Esophagus squamous epithelium (tissue), 5 donors: ENCODE measurements around the gene RUNX1. TPM values are rescaled to one million over a fixed set of nuclear protein-coding genes. Genes with fewer than 3 reads are reported as not detected.

ENCODE experiments used
- DNase-seq: peaks from one replicate; lab custom pipeline; 2025; lab: John Stamatoyannopoulos, UW
- H3K27ac ChIP-seq, 4 donors: fragments of 200-600 bp; sonication (generic); one replicate each; pipeline ENCODE4 v1.5.1; 2016 to 2019; ENCODE audit warnings: mild to moderate bottlenecking in 1 of 4
- H3K27me3 ChIP-seq, 4 donors: fragments of 200-600 bp; sonication (generic); 1 replicate in 3 of 4; 2 replicates in 1 of 4; pipeline versions ENCODE4 v1.5.1 to v1.6.0; 2017 to 2021; ENCODE audit warnings: antibody characterized with exemption in 1 of 4
- H3K36me3 ChIP-seq, 3 donors: fragments of 200-600 bp; sonication (generic); one replicate each; pipeline ENCODE4 v1.5.1; 2016 to 2019
- H3K4me1 ChIP-seq, 3 donors: fragments of 200-600 bp; sonication (generic); one replicate each; pipeline ENCODE4 v1.5.1; 2017 to 2019
- H3K4me3 ChIP-seq, 4 donors: fragments of 200-600 bp; sonication (generic); 1 replicate in 3 of 4; 2 replicates in 1 of 4; pipeline ENCODE4 v1.5.1; 2016 to 2019; ENCODE audit warnings: mild to moderate bottlenecking in 2 of 4, moderate library complexity in 1 of 4
- H3K9me3 ChIP-seq, 3 donors: fragments of 200-600 bp; sonication (generic); one replicate each; pipeline ENCODE4 v1.5.1; 2016 to 2019
- POLR2A ChIP-seq, 4 donors: fragments of 450-650 bp; IDR thresholded peaks; one replicate each; pipeline ENCODE4 v1.6.1; 2017; ENCODE audit warnings: antibody characterized with exemption in 4 of 4, mild to moderate bottlenecking in 4 of 4, moderate library complexity in 3 of 4
- WGBS, 2 donors: methylation state at CpG; one replicate each; pipeline ENCODE4 v1.1.5; 2018; 5-methylcytosine and 5-hydroxymethylcytosine counted together
- intact Hi-C: fragments of 100-400 bp; cut with DNase I; formaldehyde crosslinking; loops from one replicate; pipeline ENCODE4 v1.15.0; 2022
- total RNA-seq, 4 donors: library from RNA; depleted of rRNA; stranded (reverse); fragments of >200 nt; gene quantifications; one replicate each; pipeline ENCODE4 v1.1.0, GENCODE V29; 2016
- TF ChIP-seq, protein P1 (sequence below), 6 experiments: fragments of 450-650 bp in 4 of 6; fragments of 200-600 bp in 2 of 6; sonication (generic) in 2 of 6; IDR thresholded peaks; one replicate each; pipeline ENCODE4 v1.5.1; 2016 to 2019; ENCODE audit warnings: antibody characterized with exemption in 6 of 6, mild to moderate bottlenecking in 4 of 6, moderate library complexity in 4 of 6
- donor health status: DM: yes; HTN: yes; CAD: no.

Gene RUNX1
- total RNA-seq, 4 donors from 2014 or later: 8.2 to 25.4 (median 18.3) TPM

DNA sequence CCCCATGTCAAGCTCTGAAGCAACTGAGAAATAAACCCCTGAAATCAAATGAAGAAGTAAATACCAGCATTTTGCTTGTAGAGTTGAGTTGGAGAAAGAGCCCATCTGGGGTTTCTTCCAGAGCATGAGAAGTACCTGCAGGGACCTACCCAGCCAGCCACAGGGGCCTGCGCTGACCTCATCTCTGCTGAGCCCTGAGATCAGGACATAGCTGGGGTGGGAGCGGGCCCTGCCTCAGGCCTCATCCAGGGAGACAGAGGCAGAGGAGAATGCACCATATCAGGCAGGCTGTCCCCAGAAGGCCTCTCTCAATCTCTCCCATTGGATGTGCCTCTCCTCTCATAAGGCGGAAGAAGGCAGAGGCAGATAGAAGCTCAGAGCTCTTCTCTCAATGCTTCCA is 27.6 kb downstream of the RUNX1 start:
- no peak for DNase-seq
- Histone ChIP-seq H3K4me1 (peaks cover 0 to 22% (median 4%) of the 10 kb centered on the region in 3 donors), H3K9me3 (no peaks in the 10 kb centered on the region), H3K4me3 (no peak overlapping the region), H3K36me3 (no peaks in the 10 kb centered on the region), H3K27me3 (peaks cover 0 to under 1% (median 0%) of the 10 kb centered on the region in 4 donors), H3K27ac (no peak overlapping the region)
- TF ChIP-seq, protein P1, sequence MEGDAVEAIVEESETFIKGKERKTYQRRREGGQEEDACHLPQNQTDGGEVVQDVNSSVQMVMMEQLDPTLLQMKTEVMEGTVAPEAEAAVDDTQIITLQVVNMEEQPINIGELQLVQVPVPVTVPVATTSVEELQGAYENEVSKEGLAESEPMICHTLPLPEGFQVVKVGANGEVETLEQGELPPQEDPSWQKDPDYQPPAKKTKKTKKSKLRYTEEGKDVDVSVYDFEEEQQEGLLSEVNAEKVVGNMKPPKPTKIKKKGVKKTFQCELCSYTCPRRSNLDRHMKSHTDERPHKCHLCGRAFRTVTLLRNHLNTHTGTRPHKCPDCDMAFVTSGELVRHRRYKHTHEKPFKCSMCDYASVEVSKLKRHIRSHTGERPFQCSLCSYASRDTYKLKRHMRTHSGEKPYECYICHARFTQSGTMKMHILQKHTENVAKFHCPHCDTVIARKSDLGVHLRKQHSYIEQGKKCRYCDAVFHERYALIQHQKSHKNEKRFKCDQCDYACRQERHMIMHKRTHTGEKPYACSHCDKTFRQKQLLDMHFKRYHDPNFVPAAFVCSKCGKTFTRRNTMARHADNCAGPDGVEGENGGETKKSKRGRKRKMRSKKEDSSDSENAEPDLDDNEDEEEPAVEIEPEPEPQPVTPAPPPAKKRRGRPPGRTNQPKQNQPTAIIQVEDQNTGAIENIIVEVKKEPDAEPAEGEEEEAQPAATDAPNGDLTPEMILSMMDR (IDR thresholded peaks at IDR 0.05): no peak
- no peak for TF ChIP-seq POLR2A (IDR thresholded peaks at IDR 0.05)
- intact Hi-C loops: no loop called here
- WGBS, 2 donors: 92 to 96% methylated on average over 2 of the region's 3 CpGs

DNA sequence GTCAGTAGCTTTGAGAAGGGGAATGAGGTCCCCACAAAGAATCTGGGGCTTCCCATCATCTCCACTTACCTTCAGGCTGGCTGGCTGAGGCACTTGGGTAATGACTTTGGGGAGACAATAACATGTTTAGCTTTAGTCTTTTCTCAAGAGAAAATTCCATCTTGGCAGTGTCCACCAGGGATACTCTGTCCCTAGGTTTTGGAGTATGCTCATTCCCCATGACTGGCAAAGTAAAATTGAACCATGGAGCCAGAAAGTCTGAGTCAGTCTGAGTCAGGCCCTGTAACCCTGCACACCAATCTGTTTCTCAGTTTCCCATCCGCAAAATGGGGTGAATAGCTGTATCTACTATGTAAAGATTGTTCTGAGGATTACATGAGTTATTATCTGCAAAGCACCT is 28.2 kb downstream of the RUNX1 start:
- H3K4me3 ChIP-seq: no peak overlapping the region
- DNase-seq: no peak
- H3K9me3 ChIP-seq: no peaks in the 10 kb centered on the region
- H3K4me1 ChIP-seq: peaks cover 0 to 21% (median 4%) of the 10 kb centered on the region in 3 donors
- no peaks in the 10 kb centered on the region for H3K36me3 ChIP-seq
- 55 to 64% methylated on average over 1 of the region's 1 CpG for WGBS, 2 donors
- H3K27me3 ChIP-seq: no peaks in the 10 kb centered on the region
- intact Hi-C loops: no loop called here
- no peak overlapping the region for H3K27ac ChIP-seq
- TF ChIP-seq, protein P1 (IDR thresholded peaks at IDR 0.05): no peak

DNA sequence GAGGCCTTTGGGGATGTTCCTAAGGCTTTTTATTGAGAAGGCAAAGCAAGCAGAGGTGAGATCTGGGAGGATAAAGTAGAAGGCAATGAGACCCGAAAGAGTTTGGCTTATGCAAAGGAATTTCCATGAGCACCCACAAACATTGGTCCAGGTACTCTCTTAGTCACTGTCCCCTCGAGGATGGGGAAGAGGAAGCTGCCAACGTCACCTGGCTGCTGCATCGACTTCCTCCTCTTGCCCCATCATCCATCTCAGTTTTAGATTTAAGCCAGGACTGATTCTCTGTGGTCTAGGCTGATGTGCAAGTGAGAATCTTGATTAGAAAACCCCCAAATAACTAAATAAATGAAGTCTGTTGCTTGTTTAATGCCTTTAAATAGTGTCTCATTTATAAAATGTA is 28.7 kb downstream of the RUNX1 start:
- no peak for DNase-seq
- TF ChIP-seq POLR2A (IDR thresholded peaks at IDR 0.05): no peak
- TF ChIP-seq, protein P1 (IDR thresholded peaks at IDR 0.05): no peak
- H3K36me3 ChIP-seq: no peaks in the 10 kb centered on the region
- peaks cover 0 to 21% (median 4%) of the 10 kb centered on the region in 3 donors for H3K4me1 ChIP-seq
- WGBS, 2 donors: 45 to 52% methylated on average over 4 of the region's 4 CpGs
- H3K27me3 ChIP-seq: no peaks in the 10 kb centered on the region
- no peaks in the 10 kb centered on the region for H3K9me3 ChIP-seq
- intact Hi-C loops: no loop called here
- H3K27ac ChIP-seq: no peak overlapping the region
- no peak overlapping the region for H3K4me3 ChIP-seq

DNA sequence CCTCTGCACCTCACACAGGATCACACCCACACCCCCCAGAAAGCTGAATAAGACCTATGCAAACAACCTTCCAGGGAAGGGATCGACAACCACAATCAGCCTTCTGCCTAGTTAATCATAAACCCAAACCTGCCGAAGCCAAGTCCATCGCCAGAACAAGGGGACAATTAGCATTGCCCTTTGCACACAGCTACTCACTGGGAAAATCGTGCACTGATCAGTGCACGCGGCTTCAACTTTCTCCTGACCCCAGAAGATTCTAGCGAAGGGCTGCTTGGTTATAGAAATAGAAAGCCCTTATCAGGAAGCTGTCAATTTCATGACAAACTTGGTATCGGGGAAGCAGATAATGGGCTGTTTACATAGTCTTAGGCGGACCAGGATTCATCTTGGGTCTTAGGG is 29.5 kb downstream of the RUNX1 start:
- 80 to 81% methylated on average over 5 to 6 of the region's 9 CpGs for WGBS, 2 donors
- no peak overlapping the region for H3K27ac ChIP-seq
- TF ChIP-seq POLR2A (IDR thresholded peaks at IDR 0.05): no peak
- TF ChIP-seq, protein P1 (IDR thresholded peaks at IDR 0.05): no peak
- peaks cover 0 to 21% (median 4%) of the 10 kb centered on the region in 3 donors for H3K4me1 ChIP-seq
- no peaks in the 10 kb centered on the region for H3K36me3 ChIP-seq
- DNase-seq: no peak
- H3K9me3 ChIP-seq: no peaks in the 10 kb centered on the region
- H3K27me3 ChIP-seq: peaks cover 0 to 1% (median 0%) of the 10 kb centered on the region in 4 donors
- intact Hi-C loops: no loop called here
- H3K4me3 ChIP-seq: no peak overlapping the region

DNA sequence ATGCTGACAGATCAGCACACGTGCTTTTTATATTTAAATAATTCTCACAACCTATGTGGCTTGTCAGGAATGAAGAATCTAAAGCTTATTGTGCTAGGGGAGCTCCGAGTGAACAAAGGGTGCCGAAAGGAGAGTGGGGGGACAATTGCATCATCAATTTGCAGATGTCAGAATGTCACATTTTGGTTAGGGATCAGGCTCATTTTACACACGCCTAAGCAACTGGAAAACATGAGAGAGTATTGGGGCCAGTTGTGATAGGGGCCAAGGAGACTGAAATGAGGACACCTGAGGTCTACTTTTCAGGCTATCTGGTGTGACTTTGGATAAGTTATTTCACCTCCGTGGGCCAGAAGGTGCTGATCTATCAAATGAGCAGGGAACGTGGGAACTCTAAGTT is 31.8 kb downstream of the RUNX1 start:
- H3K27me3 ChIP-seq: peaks cover 0 to 4% (median 0%) of the 10 kb centered on the region in 4 donors
- H3K27ac ChIP-seq: no peak overlapping the region
- no peak overlapping the region for H3K4me3 ChIP-seq
- 81 to 85% methylated on average over 6 of the region's 6 CpGs for WGBS, 2 donors
- peaks cover 0 to 17% (median 1%) of the 10 kb centered on the region in 3 donors for H3K4me1 ChIP-seq
- TF ChIP-seq, protein P1 (IDR thresholded peaks at IDR 0.05): no peak
- no peak for TF ChIP-seq POLR2A (IDR thresholded peaks at IDR 0.05)
- no peaks in the 10 kb centered on the region for H3K9me3 ChIP-seq
- DNase-seq: no peak
- no peaks in the 10 kb centered on the region for H3K36me3 ChIP-seq
- intact Hi-C loops: no loop called here
